HUES6 (cell line): ENCODE measurements around the gene FGD4.

Experiments used
- H3K27ac ChIP-seq: 2 replicates; pipeline ENCODE4 v1.7.0; 2013; ENCODE audit warnings: low read depth, mild to moderate bottlenecking, low read length, inconsistent platforms
- H3K27me3 ChIP-seq: 2 replicates; pipeline ENCODE4 v1.6.1; 2013; ENCODE audit warnings: low read length; ENCODE audit not compliant: control insufficient read depth, insufficient read depth
- H3K36me3 ChIP-seq: 2 replicates; pipeline ENCODE4 v1.6.1; 2013; ENCODE audit warnings: low read length; ENCODE audit not compliant: control insufficient read depth, insufficient read depth
- H3K4me1 ChIP-seq: 2 replicates; pipeline ENCODE4 v1.6.1; 2013; ENCODE audit warnings: low read length; ENCODE audit not compliant: control insufficient read depth, insufficient read depth
- H3K4me3 ChIP-seq: 2 replicates; pipeline ENCODE4 v1.5.1; 2013; ENCODE audit warnings: low read depth, low read length
- H3K9ac ChIP-seq: one replicate; pipeline ENCODE4 v1.6.1; 2013; ENCODE audit warnings: mild to moderate bottlenecking, low read length
- H3K9me3 ChIP-seq: 2 replicates; pipeline ENCODE4 v1.6.1; 2013; ENCODE audit warnings: low read depth, low read length; ENCODE audit not compliant: control insufficient read depth, insufficient read depth

FGD4 gene

DNA sequence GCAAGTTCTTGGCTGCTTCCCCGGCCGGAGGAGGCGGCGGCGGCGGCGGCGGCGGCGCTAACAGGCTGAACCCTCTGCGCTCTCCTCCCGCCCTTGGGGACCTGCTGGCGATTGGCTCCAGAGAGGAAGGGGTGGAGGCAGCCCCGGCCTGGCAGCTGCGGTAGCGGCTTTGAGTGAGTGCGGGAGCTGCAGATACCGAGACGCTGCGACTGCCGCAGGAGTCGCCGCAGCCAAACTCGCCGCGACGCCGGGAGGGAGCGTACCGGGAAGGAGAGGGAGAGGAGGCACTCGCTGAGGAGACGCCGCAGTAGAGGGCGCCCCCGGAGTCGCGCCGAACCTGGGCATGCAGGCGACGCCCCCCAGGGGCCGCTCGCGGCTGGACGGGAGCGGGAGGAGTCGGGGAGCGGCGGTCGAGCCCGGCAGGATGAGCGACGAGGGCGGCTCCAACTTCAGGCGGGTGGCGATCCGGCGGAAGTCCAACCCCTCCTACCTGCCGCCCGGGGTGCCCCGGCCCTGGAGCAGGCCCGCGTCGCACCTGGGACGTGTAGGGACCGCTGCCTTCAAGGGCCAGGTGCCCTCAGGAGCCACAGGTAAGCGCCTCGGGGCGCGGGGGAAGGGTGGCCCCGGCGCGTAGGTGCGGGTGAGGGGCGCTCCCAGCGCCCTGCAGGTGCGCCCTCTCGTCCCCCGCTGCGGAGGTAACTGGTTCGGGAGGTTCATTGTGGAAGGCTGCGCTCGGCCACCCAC lies at the start of gene FGD4:
FGD4 (plus strand) TSS at position 189 of the 744 bp plus-strand sequence.
- Histone ChIP-seq H3K9me3 (no peaks in the 10 kb centered on the region), H3K27me3 (no peaks in the 10 kb centered on the region; the same call in 1 of the 2 replicates), H3K9ac (peak within 1 kb of the TSS; percentile 91), H3K4me3 (peak within 1 kb of the TSS; percentile 79), H3K36me3 (peaks cover 21% of the 10 kb centered on the region), H3K27ac (peak within 1 kb of the TSS; percentile 93), H3K4me1 (peaks cover 26% of the 10 kb centered on the region)

GRCh38 chr12:32353540-32353939 lies 45.8 kb upstream of the FGD4 start:
- Histone ChIP-seq H3K9me3 (no peaks in the 10 kb centered on the region), H3K27ac (no peak overlapping the region), H3K36me3 (peaks cover 14% of the 10 kb centered on the region; the same call in 1 of the 2 replicates), H3K27me3 (no peaks in the 10 kb centered on the region), H3K4me1 (no peaks in the 10 kb centered on the region), H3K4me3 (no peak overlapping the region), H3K9ac (no peak overlapping the region)

DNA sequence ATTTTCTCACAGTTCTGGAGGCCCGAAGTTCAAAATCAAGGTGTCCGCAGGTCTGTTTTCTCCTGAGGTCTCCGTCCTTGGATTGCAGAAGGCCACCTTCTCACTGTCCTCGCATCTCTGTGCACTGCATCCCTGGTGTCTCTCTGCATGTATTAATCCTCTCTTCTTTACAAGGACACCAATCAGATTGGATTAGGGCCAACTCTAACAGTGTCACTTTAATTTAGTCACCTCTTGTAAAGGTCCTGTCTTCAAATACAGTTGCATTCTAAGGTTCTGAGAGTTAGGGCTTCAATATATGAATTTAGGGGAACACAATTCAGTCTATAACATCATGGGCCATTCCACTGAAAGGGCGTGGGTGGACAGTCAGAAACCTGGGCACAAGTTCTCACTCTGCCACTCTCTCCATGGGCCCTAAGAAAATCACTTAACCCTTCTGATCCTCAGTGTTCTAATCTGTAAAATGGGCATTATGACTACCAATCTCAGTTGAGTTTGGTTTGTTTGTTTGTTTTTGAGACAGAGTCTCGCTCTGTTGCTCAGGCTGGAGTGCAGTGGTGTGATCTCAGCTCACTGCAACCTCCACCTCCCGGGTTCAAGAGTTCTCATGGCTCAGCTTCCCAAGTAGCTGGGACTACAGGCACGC lies 41.6 kb upstream of the FGD4 start:
- Histone ChIP-seq H3K4me1 (peaks cover 5% of the 10 kb centered on the region; the same call in 1 of the 2 replicates), H3K9ac (no peak overlapping the region), H3K27ac (no peak overlapping the region), H3K4me3 (no peak overlapping the region), H3K9me3 (no peaks in the 10 kb centered on the region), H3K27me3 (no peaks in the 10 kb centered on the region), H3K36me3 (peaks cover 13% of the 10 kb centered on the region; the same call in 1 of the 2 replicates)

DNA sequence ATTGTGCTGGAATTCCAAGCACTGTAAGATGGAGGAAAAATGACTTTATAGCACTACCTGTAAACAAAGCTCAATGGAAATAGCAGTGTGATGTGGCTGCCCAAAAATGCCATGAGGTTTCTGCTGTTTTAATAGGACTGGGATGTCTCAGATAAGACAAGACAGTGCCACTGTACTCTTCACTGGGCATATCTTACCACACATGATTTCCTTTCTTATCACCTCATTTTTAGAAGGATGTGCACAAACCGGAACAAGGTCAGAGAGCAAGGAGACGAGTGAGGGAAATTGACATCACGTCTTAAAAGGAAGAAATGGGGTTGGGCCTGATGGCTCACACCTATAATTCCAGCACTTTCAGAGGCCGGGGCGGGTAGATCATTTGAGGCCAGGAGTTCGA lies 38.4 kb upstream of the FGD4 start:
- Histone ChIP-seq H3K4me1 (peaks cover 18% of the 10 kb centered on the region), H3K36me3 (peaks cover 13% of the 10 kb centered on the region; the same call in 1 of the 2 replicates), H3K9me3 (no peaks in the 10 kb centered on the region), H3K4me3 (no peak overlapping the region), H3K9ac (no peak overlapping the region), H3K27me3 (no peaks in the 10 kb centered on the region), H3K27ac (no peak overlapping the region)

DNA sequence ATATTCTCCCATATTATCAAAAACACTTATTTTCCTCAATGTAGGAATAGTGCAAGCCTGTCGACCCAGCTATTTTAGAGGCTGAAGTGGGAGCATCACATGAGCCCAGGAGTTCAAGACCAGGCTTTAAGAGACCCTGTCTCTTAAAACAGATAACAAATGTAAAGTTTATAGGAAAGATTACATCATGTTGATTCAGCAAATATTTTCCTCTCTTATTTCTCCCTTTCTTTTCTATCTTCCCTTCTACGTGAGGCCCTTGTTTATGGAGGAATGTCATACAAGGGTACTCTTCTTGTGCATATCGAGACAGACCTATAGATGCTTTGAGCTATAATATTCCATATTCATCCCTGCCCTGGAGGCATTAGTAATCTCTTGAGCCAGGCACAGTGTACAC lies 36.5 kb upstream of the FGD4 start:
- H3K4me1 ChIP-seq: peaks cover 18% of the 10 kb centered on the region

GRCh38 chr12:32365473-32366064 lies 33.8 kb upstream of the FGD4 start:
- no peaks in the 10 kb centered on the region for H3K27me3 ChIP-seq
- no peak overlapping the region for H3K4me3 ChIP-seq
- no peak overlapping the region for H3K9ac ChIP-seq
- H3K4me1 ChIP-seq: peaks cover 18% of the 10 kb centered on the region
- H3K27ac ChIP-seq: 0 out of 2 replicates have a peak overlapping the region, but pooled peaks have one; percentile 11
- H3K36me3 ChIP-seq: peaks cover 12% of the 10 kb centered on the region; the same call in 1 of the 2 replicates
- no peaks in the 10 kb centered on the region for H3K9me3 ChIP-seq

More for the DNA sequence above, 36.5 kb upstream of the FGD4 start:
- H3K9me3 ChIP-seq: no peaks in the 10 kb centered on the region
- H3K27ac ChIP-seq: no peak overlapping the region
- no peak overlapping the region for H3K9ac ChIP-seq
- no peaks in the 10 kb centered on the region for H3K27me3 ChIP-seq
- no peak overlapping the region for H3K4me3 ChIP-seq
- peaks cover 9% of the 10 kb centered on the region; the same call in 1 of the 2 replicates for H3K36me3 ChIP-seq

GRCh38 chr12:32366714-32367113 lies 32.6 kb upstream of the FGD4 start:
- Histone ChIP-seq H3K27me3 (no peaks in the 10 kb centered on the region), H3K4me3 (no peak overlapping the region), H3K36me3 (peaks cover 9% of the 10 kb centered on the region; the same call in 1 of the 2 replicates), H3K9me3 (no peaks in the 10 kb centered on the region), H3K27ac (no peak overlapping the region), H3K9ac (no peak overlapping the region), H3K4me1 (peaks cover 18% of the 10 kb centered on the region)

GRCh38 chr12:32367381-32367780 lies 32.0 kb upstream of the FGD4 start:
- H3K4me3 ChIP-seq: no peak overlapping the region
- H3K27me3 ChIP-seq: no peaks in the 10 kb centered on the region
- H3K36me3 ChIP-seq: peaks cover 8% of the 10 kb centered on the region; the same call in 1 of the 2 replicates
- H3K9ac ChIP-seq: no peak overlapping the region
- H3K4me1 ChIP-seq: peaks cover 16% of the 10 kb centered on the region
- H3K9me3 ChIP-seq: no peaks in the 10 kb centered on the region
- no peak overlapping the region for H3K27ac ChIP-seq

- Histone ChIP-seq H3K9ac (no peak overlapping the region), H3K27me3 (no peaks in the 10 kb centered on the region), H3K9me3 (no peaks in the 10 kb centered on the region), H3K4me3 (no peak overlapping the region), H3K27ac (no peak overlapping the region), H3K36me3 (peaks cover 8% of the 10 kb centered on the region; the same call in 1 of the 2 replicates), H3K4me1 (peaks cover 7% of the 10 kb centered on the region)
These were observed 30.2 kb upstream of the FGD4 start for GRCh38 chr12:32369202-32369601.

DNA sequence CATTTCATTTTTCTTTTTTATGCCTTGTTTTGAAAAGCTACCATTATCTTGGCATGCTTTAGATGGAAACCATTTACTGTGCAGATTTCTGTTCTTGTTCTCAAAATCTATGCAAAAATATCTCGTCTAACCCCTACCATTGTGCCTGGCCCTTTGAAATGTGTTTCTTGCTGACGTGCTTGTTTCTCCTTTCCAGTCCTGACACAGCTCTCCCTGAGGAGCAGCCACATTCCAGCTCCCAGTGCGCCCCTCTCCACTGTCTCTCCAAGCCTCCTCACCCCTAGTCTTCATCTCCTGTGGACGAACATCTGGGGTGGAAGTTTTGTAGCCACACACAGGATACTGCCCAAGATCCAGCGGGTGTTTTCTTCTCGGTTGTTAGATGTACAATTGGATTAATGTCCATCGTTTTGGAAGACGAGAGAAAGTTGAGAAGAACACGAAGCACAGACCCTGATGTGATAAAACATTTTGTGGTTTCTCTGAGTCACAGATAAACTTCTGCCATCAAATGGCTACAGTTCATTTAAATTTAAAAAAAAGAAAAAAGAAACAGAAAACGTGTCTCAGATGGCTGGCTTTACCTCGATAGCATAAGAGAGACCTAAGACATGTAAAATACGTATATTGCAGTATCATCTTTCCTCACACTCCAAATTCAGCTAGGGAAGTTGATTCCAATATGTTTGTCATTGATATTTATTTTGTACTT lies 21.9 kb upstream of the FGD4 start:
- no peaks in the 10 kb centered on the region for H3K27me3 ChIP-seq
- H3K9me3 ChIP-seq: no peaks in the 10 kb centered on the region
- no peak overlapping the region for H3K4me3 ChIP-seq
- no peak overlapping the region for H3K9ac ChIP-seq
- H3K4me1 ChIP-seq: peaks cover 10% of the 10 kb centered on the region
- no peak overlapping the region for H3K27ac ChIP-seq
- H3K36me3 ChIP-seq: no peaks in the 10 kb centered on the region
